HEK293 (cell line): ENCODE measurements around the gene NDST4.

Experiments
- CTCF ChIA-PET: fragments of 350-600 bp; formaldehyde crosslinking; extraction: SDS; loops from one replicate; lab custom pipeline; 2021; ENCODE audit warnings: antibody characterized with exemption; lab: Yijun Ruan, JAX
- POLR2A ChIA-PET: fragments of 300-600 bp; formaldehyde crosslinking; extraction: SDS; loops from one replicate; lab custom pipeline; 2020; ENCODE audit warnings: antibody characterized with exemption, inconsistent platforms; lab: Yijun Ruan, JAX
- H3K27ac ChIP-seq: fragments of 200-500 bp; sonication (Bioruptor generic); 2 replicates; pipeline ENCODE4 v1.5.1; 2014; ENCODE audit warnings: low read depth, low read length, control low read depth, inconsistent platforms; ENCODE audit errors: extremely low read depth
- H3K36me3 ChIP-seq, 2 experiments: fragments of 200-500 bp in 1 of 2; sonication (Bioruptor generic) in 1 of 2; 1 replicate in 1 of 2; 2 replicates in 1 of 2; pipeline ENCODE4 v1.5.1; 2014 to 2017; ENCODE audit warnings: inconsistent platforms in 2 of 2, low read length in 2 of 2; ENCODE audit not compliant: control insufficient read depth in 2 of 2, insufficient read depth in 1 of 2
- H3K4me1 ChIP-seq: fragments of 200-500 bp; sonication (Bioruptor generic); 2 replicates; pipeline ENCODE4 v1.5.1; 2014; ENCODE audit warnings: mild to moderate bottlenecking, low read length, inconsistent platforms; ENCODE audit not compliant: control insufficient read depth, insufficient read depth
- H3K4me3 ChIP-seq: 2 replicates; pipeline ENCODE4 v1.5.1; 2011; ENCODE audit warnings: low read depth, mild to moderate bottlenecking, control low read depth, low read length, moderate library complexity
- H3K9me3 ChIP-seq: fragments of 200-500 bp; sonication (Bioruptor generic); 2 replicates; pipeline ENCODE4 v1.5.1; 2014; ENCODE audit warnings: low read depth, low read length, inconsistent platforms; ENCODE audit not compliant: control insufficient read depth, insufficient read depth
- ATF2 ChIP-seq: fragments of 450-650 bp; formaldehyde crosslinking; IDR thresholded peaks from 2 replicates; pipeline ENCODE4 v1.5.1; 2016; ENCODE audit warnings: missing biosample characterization, missing genetic modification characterization, low read depth
- FEZF1 ChIP-seq: fragments of 450-650 bp; formaldehyde crosslinking; IDR thresholded peaks from 2 replicates; pipeline ENCODE4 v1.5.1; 2016; ENCODE audit warnings: missing biosample characterization, missing genetic modification characterization
- GLIS2 ChIP-seq: fragments of 450-650 bp; formaldehyde crosslinking; IDR thresholded peaks from 2 replicates; pipeline ENCODE4 v1.5.1; 2016; ENCODE audit warnings: missing biosample characterization, missing genetic modification characterization
- HOXA7 ChIP-seq: sonication (generic); formaldehyde crosslinking; IDR thresholded peaks from 2 replicates; pipeline ENCODE4 v1.8.1; 2022; ENCODE audit warnings: missing genetic modification reagents, borderline replicate concordance
- KLF10 ChIP-seq: fragments of 450-650 bp; IDR thresholded peaks from 2 replicates; pipeline ENCODE4 v1.5.1; 2018; ENCODE audit warnings: missing biosample characterization, mild to moderate bottlenecking, missing genetic modification characterization
- TSHZ1 ChIP-seq: fragments of 450-650 bp; formaldehyde crosslinking; IDR thresholded peaks from 2 replicates; pipeline ENCODE4 v1.5.1; 2016; ENCODE audit warnings: missing biosample characterization, missing genetic modification characterization, borderline replicate concordance
- ZFP37 ChIP-seq: fragments of 450-650 bp; formaldehyde crosslinking; IDR thresholded peaks from 2 replicates; pipeline ENCODE4 v1.5.1; 2016; ENCODE audit warnings: missing biosample characterization, missing genetic modification characterization
- ZNF248 ChIP-seq: fragments of 450-650 bp; formaldehyde crosslinking; IDR thresholded peaks from 2 replicates; pipeline ENCODE4 v1.5.1; 2017; ENCODE audit warnings: missing biosample characterization, missing genetic modification characterization
- ZNF280D ChIP-seq: fragments of 450-650 bp; formaldehyde crosslinking; IDR thresholded peaks from 2 replicates; pipeline ENCODE4 v1.5.1; 2016; ENCODE audit warnings: missing biosample characterization, missing genetic modification characterization
- ZNF521 ChIP-seq: fragments of 450-650 bp; formaldehyde crosslinking; IDR thresholded peaks from 2 replicates; pipeline ENCODE4 v1.5.1; 2017; ENCODE audit warnings: missing biosample characterization, mild to moderate bottlenecking, missing genetic modification characterization
- ZSCAN16 ChIP-seq: fragments of 450-650 bp; formaldehyde crosslinking; IDR thresholded peaks from 2 replicates; pipeline ENCODE4 v1.5.1; 2016; ENCODE audit warnings: missing biosample characterization, missing genetic modification characterization
- TF ChIP-seq, protein P1 (sequence below): fragments of 450-650 bp; formaldehyde crosslinking; IDR thresholded peaks from 2 replicates; pipeline ENCODE4 v1.5.1; 2016; ENCODE audit warnings: missing biosample characterization, missing genetic modification characterization
- TF ChIP-seq, protein P2 (sequence below): fragments of 450-650 bp; formaldehyde crosslinking; conservative IDR thresholded peaks from 2 replicates; pipeline ENCODE4 v1.5.1; 2016; ENCODE audit warnings: low read depth, missing biosample characterization, missing genetic modification characterization
- TF ChIP-seq, protein P3 (sequence below): fragments of 450-650 bp; formaldehyde crosslinking; IDR thresholded peaks from 2 replicates; pipeline ENCODE4 v1.5.1; 2016; ENCODE audit warnings: missing biosample characterization, missing genetic modification characterization
- TF ChIP-seq, protein P4 (sequence below): fragments of 450-650 bp; formaldehyde crosslinking; IDR thresholded peaks from 2 replicates; pipeline ENCODE4 v1.5.1; 2016; ENCODE audit warnings: missing biosample characterization, missing genetic modification characterization
- TF ChIP-seq, protein P5 (sequence below): fragments of 450-650 bp; formaldehyde crosslinking; IDR thresholded peaks from 2 replicates; pipeline ENCODE4 v1.5.1; 2016; ENCODE audit warnings: missing biosample characterization, missing genetic modification characterization

NDST4 gene

DNA sequence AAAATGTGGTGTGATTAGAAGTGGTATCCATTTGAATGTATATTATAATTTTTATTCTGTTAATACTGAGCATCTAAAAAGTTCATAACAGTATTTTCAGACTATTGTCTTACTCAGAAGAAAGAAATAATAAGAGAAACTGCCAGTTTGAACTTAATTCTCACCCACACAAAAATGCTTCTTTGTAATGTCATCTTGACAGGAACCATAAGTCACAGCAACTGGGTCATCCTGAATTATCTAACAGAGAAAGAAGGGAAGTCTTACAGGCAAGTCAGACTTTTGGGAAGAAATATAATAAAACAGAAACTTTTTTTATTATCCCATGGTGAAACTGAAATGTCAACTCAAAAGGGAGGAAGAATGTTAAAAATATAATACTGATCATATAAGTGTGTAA lies 83.1 kb downstream of the NDST4 start:
- ChIA-PET POLR2A (no interaction called here), CTCF (no interaction called here)
- H3K4me3 ChIP-seq, result no peak overlapping the region
- H3K36me3 ChIP-seq, result no peaks in the 10 kb centered on the region
- H3K27ac ChIP-seq, result no peak overlapping the region
- TF ChIP-seq HOXA7, result no peak
- TF ChIP-seq TSHZ1 (tag by site-specific recombination), result no peak
- TF ChIP-seq GLIS2 (tag by site-specific recombination), result no peak
- TF ChIP-seq, protein P1, sequence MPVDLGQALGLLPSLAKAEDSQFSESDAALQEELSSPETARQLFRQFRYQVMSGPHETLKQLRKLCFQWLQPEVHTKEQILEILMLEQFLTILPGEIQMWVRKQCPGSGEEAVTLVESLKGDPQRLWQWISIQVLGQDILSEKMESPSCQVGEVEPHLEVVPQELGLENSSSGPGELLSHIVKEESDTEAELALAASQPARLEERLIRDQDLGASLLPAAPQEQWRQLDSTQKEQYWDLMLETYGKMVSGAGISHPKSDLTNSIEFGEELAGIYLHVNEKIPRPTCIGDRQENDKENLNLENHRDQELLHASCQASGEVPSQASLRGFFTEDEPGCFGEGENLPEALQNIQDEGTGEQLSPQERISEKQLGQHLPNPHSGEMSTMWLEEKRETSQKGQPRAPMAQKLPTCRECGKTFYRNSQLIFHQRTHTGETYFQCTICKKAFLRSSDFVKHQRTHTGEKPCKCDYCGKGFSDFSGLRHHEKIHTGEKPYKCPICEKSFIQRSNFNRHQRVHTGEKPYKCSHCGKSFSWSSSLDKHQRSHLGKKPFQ (tag by site-specific recombination), result no peak
- TF ChIP-seq ZNF521 (tag by site-specific recombination), result no peak
- TF ChIP-seq ZFP37 (tag by site-specific recombination), result no peak
- TF ChIP-seq, protein P2, sequence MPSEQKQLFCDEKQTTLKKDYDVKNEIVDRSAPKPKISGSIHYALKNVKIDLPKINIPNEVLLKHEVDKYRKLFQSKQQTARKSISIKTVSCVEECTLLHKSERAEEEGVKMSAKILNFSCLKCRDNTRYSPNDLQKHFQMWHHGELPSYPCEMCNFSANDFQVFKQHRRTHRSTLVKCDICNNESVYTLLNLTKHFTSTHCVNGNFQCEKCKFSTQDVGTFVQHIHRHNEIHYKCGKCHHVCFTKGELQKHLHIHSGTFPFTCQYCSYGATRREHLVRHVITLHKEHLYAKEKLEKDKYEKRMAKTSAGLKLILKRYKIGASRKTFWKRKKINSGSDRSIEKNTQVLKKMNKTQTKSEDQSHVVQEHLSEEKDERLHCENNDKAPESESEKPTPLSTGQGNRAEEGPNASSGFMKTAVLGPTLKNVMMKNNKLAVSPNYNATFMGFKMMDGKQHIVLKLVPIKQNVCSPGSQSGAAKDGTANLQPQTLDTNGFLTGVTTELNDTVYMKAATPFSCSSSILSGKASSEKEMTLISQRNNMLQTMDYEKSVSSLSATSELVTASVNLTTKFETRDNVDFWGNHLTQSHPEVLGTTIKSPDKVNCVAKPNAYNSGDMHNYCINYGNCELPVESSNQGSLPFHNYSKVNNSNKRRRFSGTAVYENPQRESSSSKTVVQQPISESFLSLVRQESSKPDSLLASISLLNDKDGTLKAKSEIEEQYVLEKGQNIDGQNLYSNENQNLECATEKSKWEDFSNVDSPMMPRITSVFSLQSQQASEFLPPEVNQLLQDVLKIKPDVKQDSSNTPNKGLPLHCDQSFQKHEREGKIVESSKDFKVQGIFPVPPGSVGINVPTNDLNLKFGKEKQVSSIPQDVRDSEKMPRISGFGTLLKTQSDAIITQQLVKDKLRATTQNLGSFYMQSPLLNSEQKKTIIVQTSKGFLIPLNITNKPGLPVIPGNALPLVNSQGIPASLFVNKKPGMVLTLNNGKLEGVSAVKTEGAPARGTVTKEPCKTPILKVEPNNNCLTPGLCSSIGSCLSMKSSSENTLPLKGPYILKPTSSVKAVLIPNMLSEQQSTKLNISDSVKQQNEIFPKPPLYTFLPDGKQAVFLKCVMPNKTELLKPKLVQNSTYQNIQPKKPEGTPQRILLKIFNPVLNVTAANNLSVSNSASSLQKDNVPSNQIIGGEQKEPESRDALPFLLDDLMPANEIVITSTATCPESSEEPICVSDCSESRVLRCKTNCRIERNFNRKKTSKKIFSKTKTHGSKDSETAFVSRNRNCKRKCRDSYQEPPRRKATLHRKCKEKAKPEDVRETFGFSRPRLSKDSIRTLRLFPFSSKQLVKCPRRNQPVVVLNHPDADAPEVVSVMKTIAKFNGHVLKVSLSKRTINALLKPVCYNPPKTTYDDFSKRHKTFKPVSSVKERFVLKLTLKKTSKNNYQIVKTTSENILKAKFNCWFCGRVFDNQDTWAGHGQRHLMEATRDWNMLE (tag by site-specific recombination), result no peak
- TF ChIP-seq KLF10 (tag by site-specific recombination), result no peak
- TF ChIP-seq ATF2 (tag by site-specific recombination), result no peak
- TF ChIP-seq ZNF280D (tag by site-specific recombination), result no peak
- TF ChIP-seq, protein P3, sequence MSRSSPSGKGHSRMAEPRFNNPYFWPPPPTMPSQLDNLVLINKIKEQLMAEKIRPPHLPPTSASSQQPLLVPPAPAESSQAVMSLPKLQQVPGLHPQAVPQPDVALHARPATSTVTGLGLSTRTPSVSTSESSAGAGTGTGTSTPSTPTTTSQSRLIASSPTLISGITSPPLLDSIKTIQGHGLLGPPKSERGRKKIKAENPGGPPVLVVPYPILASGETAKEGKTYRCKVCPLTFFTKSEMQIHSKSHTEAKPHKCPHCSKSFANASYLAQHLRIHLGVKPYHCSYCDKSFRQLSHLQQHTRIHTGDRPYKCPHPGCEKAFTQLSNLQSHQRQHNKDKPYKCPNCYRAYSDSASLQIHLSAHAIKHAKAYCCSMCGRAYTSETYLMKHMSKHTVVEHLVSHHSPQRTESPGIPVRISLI (tag by site-specific recombination), result no peak
- TF ChIP-seq, protein P4, sequence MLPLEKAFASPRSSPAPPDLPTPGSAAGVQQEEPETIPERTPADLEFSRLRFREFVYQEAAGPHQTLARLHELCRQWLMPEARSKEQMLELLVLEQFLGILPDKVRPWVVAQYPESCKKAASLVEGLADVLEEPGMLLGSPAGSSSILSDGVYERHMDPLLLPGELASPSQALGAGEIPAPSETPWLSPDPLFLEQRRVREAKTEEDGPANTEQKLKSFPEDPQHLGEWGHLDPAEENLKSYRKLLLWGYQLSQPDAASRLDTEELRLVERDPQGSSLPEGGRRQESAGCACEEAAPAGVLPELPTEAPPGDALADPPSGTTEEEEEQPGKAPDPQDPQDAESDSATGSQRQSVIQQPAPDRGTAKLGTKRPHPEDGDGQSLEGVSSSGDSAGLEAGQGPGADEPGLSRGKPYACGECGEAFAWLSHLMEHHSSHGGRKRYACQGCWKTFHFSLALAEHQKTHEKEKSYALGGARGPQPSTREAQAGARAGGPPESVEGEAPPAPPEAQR (tag by site-specific recombination), result no peak
- TF ChIP-seq, protein P5, sequence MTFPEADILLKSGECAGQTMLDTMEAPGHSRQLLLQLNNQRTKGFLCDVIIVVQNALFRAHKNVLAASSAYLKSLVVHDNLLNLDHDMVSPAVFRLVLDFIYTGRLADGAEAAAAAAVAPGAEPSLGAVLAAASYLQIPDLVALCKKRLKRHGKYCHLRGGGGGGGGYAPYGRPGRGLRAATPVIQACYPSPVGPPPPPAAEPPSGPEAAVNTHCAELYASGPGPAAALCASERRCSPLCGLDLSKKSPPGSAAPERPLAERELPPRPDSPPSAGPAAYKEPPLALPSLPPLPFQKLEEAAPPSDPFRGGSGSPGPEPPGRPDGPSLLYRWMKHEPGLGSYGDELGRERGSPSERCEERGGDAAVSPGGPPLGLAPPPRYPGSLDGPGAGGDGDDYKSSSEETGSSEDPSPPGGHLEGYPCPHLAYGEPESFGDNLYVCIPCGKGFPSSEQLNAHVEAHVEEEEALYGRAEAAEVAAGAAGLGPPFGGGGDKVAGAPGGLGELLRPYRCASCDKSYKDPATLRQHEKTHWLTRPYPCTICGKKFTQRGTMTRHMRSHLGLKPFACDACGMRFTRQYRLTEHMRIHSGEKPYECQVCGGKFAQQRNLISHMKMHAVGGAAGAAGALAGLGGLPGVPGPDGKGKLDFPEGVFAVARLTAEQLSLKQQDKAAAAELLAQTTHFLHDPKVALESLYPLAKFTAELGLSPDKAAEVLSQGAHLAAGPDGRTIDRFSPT (tag by site-specific recombination), result no peak
- TF ChIP-seq ZSCAN16 (tag by site-specific recombination), result no peak
- TF ChIP-seq ZNF248, result no peak
- no peak for TF ChIP-seq FEZF1 (tag by site-specific recombination)
- TF ChIP-seq, all 188 proteins: peak for 0
- Histone ChIP-seq H3K4me1 (no peaks in the 10 kb centered on the region), H3K9me3 (no peaks in the 10 kb centered on the region)
